GM19351 (cell line): Measurements from ENCODE around the gene KRT25.

Source experiments
- ATAC-seq: cut with Tn5 transposase; IDR thresholded peaks from one replicate; pipeline ENCODE4 v1.9.1; 2021; ENCODE audit warnings: mild to moderate bottlenecking, moderate library complexity; ENCODE audit not compliant: unreplicated experiment

The KRT25 gene

GRCh38 chr17:40755231-40755630 lies at the start of gene KRT25:
Gene KRT25, minus strand, starts transcription at chr17:40755331. Its CDS starts 60 bp downstream, at chr17:40755271.
- ATAC-seq, result no peak

GRCh38 chr17:40803617-40804082 lies 48.5 kb upstream of the KRT25 start:
- ATAC-seq, result no peak

GRCh38 chr17:40801157-40801556 lies 46.0 kb upstream of the KRT25 start:
- ATAC-seq, result no peak

- ATAC-seq, result no peak
Measured at GRCh38 chr17:40800381-40800780, 45.2 kb upstream of the KRT25 start.

- ATAC-seq, result no peak
Measured at GRCh38 chr17:40799859-40800258, 44.7 kb upstream of the KRT25 start, which contains the start of gene KRT28. Gene KRT28, minus strand, starts transcription at chr17:40799959. Its CDS starts 66 bp downstream, at chr17:40799893.

- no peak for ATAC-seq
Measured at GRCh38 chr17:40796846-40797245, 41.7 kb upstream of the KRT25 start.

GRCh38 chr17:40795019-40795667 lies 40.0 kb upstream of the KRT25 start:
- ATAC-seq, result no peak

GRCh38 chr17:40794466-40794865 lies 39.3 kb upstream of the KRT25 start:
- ATAC-seq, result no peak

- no peak for ATAC-seq
Measured at GRCh38 chr17:40793832-40794231, 38.7 kb upstream of the KRT25 start.

GRCh38 chr17:40791787-40792436 lies 36.8 kb upstream of the KRT25 start:
- ATAC-seq, result no peak

- no peak for ATAC-seq
Measured at GRCh38 chr17:40791111-40791510, 36.0 kb upstream of the KRT25 start.

GRCh38 chr17:40782450-40782849 lies 27.3 kb upstream of the KRT25 start, which contains the start of gene KRT27:
Gene KRT27, minus strand, starts transcription at chr17:40782550. Its CDS starts 57 bp downstream, at chr17:40782493.
- no peak for ATAC-seq

- no peak for ATAC-seq
Measured at GRCh38 chr17:40779181-40779909, 24.2 kb upstream of the KRT25 start.

- no peak for ATAC-seq
Measured at GRCh38 chr17:40778461-40778860, 23.3 kb upstream of the KRT25 start.

GRCh38 chr17:40777971-40778370 lies 22.8 kb upstream of the KRT25 start:
- no peak for ATAC-seq

- ATAC-seq, result no peak
Measured at GRCh38 chr17:40777459-40777858, 22.3 kb upstream of the KRT25 start.

- no peak for ATAC-seq
Measured at GRCh38 chr17:40775945-40776344, 20.8 kb upstream of the KRT25 start.

GRCh38 chr17:40772101-40772500 lies 17.0 kb upstream of the KRT25 start, which contains the start of gene KRT26:
Gene KRT26, minus strand, starts transcription at chr17:40772201. Its CDS starts 88 bp downstream, at chr17:40772113.
- no peak for ATAC-seq

- ATAC-seq, result no peak
Measured at GRCh38 chr17:40765657-40766056, 10.5 kb upstream of the KRT25 start.

GRCh38 chr17:40763752-40764151 lies 8.6 kb upstream of the KRT25 start:
- no peak for ATAC-seq
